Astrocyte of the spinal cord (primary cell): Measurements from ENCODE around the gene KRT8.

ENCODE experiments used
- DNase-seq: peaks from one replicate; pipeline ENCODE4 v3.0.0; 2011; ENCODE audit warnings: low read depth, low spot score
- H3K4me3 ChIP-seq: 2 replicates; pipeline ENCODE4 v1.5.1; 2011; ENCODE audit warnings: low read depth, mild to moderate bottlenecking, low read length, moderate library complexity
- CTCF ChIP-seq: IDR thresholded peaks from 2 replicates; pipeline ENCODE4 v1.5.1; 2012; ENCODE audit warnings: low read depth, mild to moderate bottlenecking, low read length, inconsistent platforms
- in situ Hi-C: cut with HindIII; loops from 2 replicates; pipeline ENCODE4 v1.10.0; 2017; ENCODE audit warnings: low sequenced_read_pairs

Gene KRT8

DNA sequence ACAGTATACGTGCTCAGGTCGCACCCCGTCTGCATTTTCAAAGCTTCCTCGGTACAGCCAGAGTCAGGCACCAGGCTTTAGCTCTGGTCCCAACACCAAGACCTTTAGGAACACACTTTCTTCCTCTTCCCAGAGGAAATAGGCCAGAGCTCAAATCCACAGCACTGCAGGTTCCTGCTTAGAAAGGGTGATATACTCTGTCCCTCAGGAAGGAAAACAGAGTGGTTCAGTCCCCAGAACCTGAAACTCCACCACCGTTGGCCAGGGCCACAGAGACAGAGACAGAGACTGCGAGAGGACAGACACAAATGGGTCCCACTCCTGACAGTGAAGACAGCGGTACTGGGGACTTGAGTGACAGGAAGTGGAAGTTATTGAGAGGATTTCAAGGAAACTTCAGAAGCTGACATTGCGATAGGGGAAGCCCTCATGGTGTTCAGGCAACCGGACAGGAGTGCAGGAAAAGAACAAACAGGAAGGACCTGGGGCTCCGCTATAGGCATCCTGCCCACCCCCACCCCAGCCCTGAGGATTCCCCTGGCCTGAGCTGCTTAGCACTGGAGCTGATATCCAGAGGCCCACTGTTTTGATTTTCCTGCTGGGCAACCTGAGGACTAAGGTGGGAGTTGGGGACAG lies 5.5 kb upstream of the KRT8 start:
- no peak for DNase-seq
- no peak overlapping the region for H3K4me3 ChIP-seq
- in situ Hi-C loops: no loop called here
- no peak for TF ChIP-seq CTCF

DNA sequence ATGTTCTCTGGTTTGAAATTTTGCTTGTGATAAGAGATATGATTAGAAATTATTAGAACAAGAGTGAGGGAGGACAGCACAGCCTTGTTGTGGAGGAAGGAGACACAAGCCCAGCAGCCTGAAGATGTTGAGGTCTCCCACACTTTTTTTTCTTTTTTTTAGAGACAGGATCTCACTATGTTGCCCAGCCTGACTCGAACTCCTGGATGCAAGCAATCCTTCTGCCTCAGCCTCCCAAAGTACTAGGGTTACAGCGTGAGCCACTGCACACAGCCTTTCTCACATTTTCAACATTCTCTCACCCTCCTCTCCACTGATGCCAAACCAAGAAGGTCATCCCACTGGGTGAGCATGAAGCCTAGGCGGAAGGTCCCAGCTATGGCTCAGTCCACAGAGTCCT lies 4.9 kb upstream of the KRT8 start:
- DNase-seq: no peak
- in situ Hi-C loops: no loop called here
- TF ChIP-seq CTCF: no peak
- H3K4me3 ChIP-seq: no peak overlapping the region

- in situ Hi-C loops: no loop called here
- H3K4me3 ChIP-seq: no peak overlapping the region
- TF ChIP-seq CTCF: no peak
- no peak for DNase-seq
Measured at GRCh38 chr12:52909331-52909730, 4.5 kb upstream of the KRT8 start.

DNA sequence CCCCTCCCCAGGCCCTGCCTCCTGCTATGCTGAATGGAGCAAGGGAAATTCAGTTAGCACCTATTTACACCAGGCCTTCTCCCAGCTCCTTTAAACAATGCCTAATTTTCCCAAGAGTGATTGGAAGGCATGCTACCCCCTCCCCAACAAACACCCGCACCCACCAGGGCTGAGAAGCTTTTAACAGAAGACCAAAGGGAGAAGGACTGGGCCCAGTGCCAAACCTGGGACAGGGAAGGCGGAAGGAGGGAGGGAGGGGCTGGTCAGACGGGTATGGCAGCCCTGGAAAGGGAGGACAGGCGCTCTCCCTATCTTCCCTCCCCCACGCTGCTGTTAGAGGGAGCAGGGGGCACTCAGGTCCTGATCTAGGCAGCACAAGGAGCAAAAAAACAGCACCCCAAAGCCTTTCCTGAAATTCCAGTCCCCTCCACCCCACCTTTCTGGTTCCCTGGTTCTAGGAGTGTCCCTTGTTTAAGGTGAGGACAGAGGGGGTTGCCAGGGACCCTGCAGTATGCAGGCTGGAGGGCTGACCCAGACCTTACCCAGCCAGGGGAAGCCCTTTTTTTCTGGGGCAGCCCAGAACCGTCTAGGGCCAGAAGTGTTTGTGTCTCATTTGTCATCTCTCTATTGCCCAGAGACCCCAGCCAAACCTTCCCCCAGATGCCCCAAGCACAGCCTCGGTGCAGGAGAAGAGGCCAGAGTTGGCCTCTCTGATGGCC lies 2.4 kb upstream of the KRT8 start:
- in situ Hi-C loops: no loop called here
- no peak overlapping the region for H3K4me3 ChIP-seq
- no peak for TF ChIP-seq CTCF
- peak; percentile 23 for DNase-seq

DNA sequence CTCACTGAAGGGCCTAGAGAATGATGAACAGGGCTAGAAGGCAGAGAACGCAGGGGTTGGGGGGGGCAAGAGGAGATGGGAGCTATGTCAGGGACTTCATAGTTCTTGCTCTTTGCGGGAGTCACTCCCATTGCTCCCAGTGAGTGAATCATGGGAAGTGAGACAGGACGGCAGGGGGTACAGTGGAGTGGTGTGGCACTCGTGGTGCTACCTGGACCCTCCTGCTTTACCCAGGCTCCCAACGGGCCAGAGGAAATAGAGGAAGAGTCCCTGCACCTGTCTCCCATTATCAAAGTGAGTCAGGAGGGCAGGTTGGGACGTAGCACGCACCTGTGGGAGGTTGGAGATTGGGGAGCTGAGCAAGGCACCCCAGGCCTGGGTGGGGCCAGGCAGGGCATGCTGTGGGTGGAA lies 1.3 kb upstream of the KRT8 start:
- no peak for TF ChIP-seq CTCF
- DNase-seq: no peak
- H3K4me3 ChIP-seq: no peak overlapping the region
- in situ Hi-C loops: no loop called here

- no peak for TF ChIP-seq CTCF
- peak overlapping the region; percentile 42 for H3K4me3 ChIP-seq
- DNase-seq: peak; percentile 33
- in situ Hi-C loops: no loop called here
Measured at GRCh38 chr12:52903855-52904508, 894 bp downstream of the KRT8 start.
